ENCODE results near the gene FRY.
"Not testable (repeated sequence)": the region's sequence is repeated elsewhere in the genome, so short reads cannot be mapped to it uniquely, and the experiment has no call there.

The FRY gene

DNA sequence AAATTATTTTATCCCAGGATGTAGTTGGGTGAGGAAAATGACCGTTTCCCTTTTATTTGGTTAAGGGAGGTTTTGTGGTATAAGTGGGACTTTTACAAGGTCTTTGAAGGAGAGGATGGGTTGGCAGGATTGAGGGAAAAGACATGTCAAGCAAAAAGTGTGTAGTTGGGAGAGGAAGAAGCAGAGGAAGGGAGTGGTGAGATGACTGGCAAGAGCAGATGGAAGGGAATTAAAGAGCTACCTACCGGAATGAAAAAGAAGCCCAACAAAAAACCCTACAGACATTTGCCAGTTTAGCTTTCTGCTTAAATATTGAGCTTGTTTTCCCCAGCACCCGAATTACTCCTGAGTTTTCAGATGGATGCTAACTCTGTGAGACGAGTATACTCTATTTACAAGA, 19.6 kb downstream of the FRY start:
- 96 to 100% methylated on average over 1 to 2 of the region's 4 CpGs for WGBS, 2 experiments (ENCODE audit: insufficient coverage in 2 of 2)
- Histone ChIP-seq H3K4me1 (ENCODE audit: control insufficient read depth, insufficient read depth, low read length, poor library complexity, severe bottlenecking) (peaks cover 7% of the 10 kb centered on the region), H3K4me3 (ENCODE audit: extremely low read depth, insufficient read depth, low read length, poor library complexity, severe bottlenecking) (no peak overlapping the region), H3K27ac (ENCODE audit: low read depth, low read length, severe bottlenecking) (no peak overlapping the region), H3K36me3 (ENCODE audit: control insufficient read depth, insufficient read depth, low read length) (no peaks in the 10 kb centered on the region), H3K9me3 (ENCODE audit: control insufficient read depth, low read length) (no peaks in the 10 kb centered on the region)

DNA sequence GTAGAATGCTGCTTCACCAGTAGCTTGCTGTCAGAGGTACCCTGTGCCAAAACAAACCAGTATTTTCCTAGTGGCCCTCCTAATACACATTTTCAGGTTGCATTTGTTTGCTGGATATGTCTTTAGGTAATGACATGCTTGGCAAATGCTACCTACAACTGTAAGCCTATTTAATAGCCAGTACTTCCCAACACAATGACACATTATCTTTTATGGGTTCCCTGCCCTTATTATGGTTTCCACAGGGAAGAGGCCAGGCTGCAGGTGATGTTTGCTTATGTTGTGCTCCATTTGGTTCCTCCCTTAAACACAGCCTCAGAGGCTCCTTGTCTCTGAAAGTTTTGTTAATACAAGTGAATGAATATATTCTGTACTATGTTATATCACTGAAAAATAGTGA, 24.7 kb downstream of the FRY start:
- Histone ChIP-seq H3K27ac (ENCODE audit: low read depth, low read length, severe bottlenecking) (no peak overlapping the region), H3K36me3 (ENCODE audit: control insufficient read depth, insufficient read depth, low read length) (no peaks in the 10 kb centered on the region), H3K9me3 (ENCODE audit: control insufficient read depth, low read length) (no peaks in the 10 kb centered on the region), H3K4me1 (ENCODE audit: control insufficient read depth, insufficient read depth, low read length, poor library complexity, severe bottlenecking) (no peaks in the 10 kb centered on the region), H3K4me3 (ENCODE audit: extremely low read depth, insufficient read depth, low read length, poor library complexity, severe bottlenecking) (no peak overlapping the region)

DNA sequence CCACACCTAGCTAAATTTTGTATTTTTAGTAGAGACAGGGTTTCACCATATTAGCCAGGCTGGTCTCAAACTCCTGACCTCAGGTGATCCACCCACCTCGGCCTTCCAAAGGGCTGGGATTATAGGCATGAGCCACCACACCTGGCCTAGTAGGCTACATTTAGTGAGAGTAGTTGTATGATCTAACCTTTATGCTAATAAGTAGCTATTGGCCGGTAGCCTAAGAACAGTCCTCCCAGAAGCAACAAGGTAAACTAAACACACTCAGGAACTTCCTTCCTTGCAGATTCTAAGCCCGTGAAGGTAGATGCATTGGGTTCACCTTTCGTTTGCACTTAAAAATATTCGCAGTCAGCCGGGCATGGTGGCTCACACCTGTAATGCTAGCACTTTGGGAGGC, 25.8 kb downstream of the FRY start:
- H3K4me3 ChIP-seq (ENCODE audit: extremely low read depth, insufficient read depth, low read length, poor library complexity, severe bottlenecking); H3K27ac ChIP-seq (ENCODE audit: low read depth, low read length, severe bottlenecking); H3K4me1 ChIP-seq (ENCODE audit: control insufficient read depth, insufficient read depth, low read length, poor library complexity, severe bottlenecking); H3K9me3 ChIP-seq (ENCODE audit: control insufficient read depth, low read length); H3K36me3 ChIP-seq (ENCODE audit: control insufficient read depth, insufficient read depth, low read length): not testable (repeated sequence)
- 89 to 94% methylated on average over 4 of the region's 6 CpGs for WGBS, 2 experiments (ENCODE audit: insufficient coverage in 2 of 2)

DNA sequence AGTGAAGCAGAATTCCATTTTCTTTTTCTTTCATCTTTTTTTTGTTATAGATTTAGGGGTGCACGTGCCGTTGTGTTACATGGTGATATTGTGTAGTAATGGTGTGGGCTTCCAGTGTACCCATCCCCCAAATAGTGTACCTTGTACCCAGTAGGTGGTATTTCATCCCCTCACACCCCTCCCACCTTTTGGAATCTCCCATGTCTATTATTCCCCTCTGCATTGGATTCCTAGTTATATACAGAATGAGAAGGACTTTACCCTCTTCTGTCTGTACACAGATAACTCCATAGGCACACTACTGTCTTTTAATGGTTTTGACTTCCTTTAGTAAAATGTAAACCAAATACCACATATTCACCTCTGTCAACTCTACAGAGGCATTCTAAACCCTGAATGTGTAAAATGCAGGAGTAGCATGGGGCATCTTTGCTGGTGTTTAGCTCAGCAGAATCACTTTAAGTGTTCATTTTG, 28.0 kb downstream of the FRY start:
- Histone ChIP-seq H3K4me1 (ENCODE audit: control insufficient read depth, insufficient read depth, low read length, poor library complexity, severe bottlenecking) (no peaks in the 10 kb centered on the region), H3K36me3 (ENCODE audit: control insufficient read depth, insufficient read depth, low read length) (no peaks in the 10 kb centered on the region), H3K4me3 (ENCODE audit: extremely low read depth, insufficient read depth, low read length, poor library complexity, severe bottlenecking) (no peak overlapping the region), H3K9me3 (ENCODE audit: control insufficient read depth, low read length) (no peaks in the 10 kb centered on the region), H3K27ac (ENCODE audit: low read depth, low read length, severe bottlenecking) (no peak overlapping the region)
- no CpG with 5 or more reads among the region's 2 CpGs for WGBS, 2 experiments (ENCODE audit: insufficient coverage in 2 of 2)

DNA sequence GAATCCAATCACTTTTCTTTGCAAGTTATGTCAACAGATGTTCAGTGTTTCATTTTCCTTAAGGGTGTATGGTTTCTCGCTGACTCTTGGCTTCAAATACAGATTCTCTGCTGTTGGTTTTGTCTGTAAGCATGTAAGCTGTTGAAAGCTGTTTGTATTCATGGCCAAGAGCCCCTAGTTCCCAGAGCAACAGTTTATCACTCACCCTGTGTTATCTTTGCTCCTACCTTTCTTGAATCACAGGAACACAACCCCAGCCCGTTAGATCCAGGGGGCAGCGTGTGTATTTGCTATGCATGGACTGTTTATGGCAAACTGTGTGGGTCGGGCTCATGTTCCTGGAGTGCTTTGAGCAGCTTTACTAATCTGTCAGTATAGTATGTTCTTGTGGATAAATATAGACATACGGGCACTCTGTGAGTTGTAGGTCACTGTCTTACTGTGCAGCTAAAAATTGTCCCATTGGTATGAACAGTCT, 28.9 kb downstream of the FRY start:
- Histone ChIP-seq H3K36me3 (ENCODE audit: control insufficient read depth, insufficient read depth, low read length) (no peaks in the 10 kb centered on the region), H3K27ac (ENCODE audit: low read depth, low read length, severe bottlenecking) (no peak overlapping the region), H3K9me3 (ENCODE audit: control insufficient read depth, low read length) (no peaks in the 10 kb centered on the region), H3K4me1 (ENCODE audit: control insufficient read depth, insufficient read depth, low read length, poor library complexity, severe bottlenecking) (no peaks in the 10 kb centered on the region), H3K4me3 (ENCODE audit: extremely low read depth, insufficient read depth, low read length, poor library complexity, severe bottlenecking) (no peak overlapping the region)
- WGBS, 2 experiments (ENCODE audit: insufficient coverage in 2 of 2), result 82 to 90% methylated on average over 2 to 3 of the region's 5 CpGs

DNA sequence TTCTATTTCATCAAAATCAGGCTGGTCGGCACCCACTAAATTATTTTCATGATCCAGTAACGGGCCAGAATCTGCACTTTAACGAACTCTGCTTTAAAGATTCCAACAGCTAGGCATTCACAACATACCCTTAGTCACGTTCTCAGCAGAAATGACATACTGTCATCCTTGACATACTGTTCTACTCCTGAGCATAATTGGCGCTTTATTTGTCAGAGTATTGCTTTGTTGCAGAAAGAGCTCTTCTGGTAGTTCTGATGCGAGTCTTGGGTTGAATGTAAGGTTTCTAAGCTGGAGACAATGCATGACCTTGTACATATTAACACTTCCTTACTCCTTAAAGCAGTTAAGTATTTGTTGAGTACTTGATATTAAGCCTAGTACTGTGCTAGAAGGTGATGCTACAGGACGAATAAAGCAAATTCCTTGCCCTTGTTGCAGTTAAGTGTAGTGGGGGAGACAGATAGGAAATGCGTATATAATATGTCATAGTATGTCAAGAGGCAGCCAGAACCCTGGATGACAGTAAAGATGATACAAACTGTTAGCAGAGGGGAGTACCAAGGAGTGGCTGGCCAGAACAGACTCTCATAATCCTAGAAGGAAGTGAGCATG, 32.2 kb downstream of the FRY start:
- Histone ChIP-seq H3K36me3 (ENCODE audit: control insufficient read depth, insufficient read depth, low read length) (no peaks in the 10 kb centered on the region), H3K9me3 (ENCODE audit: control insufficient read depth, low read length) (no peaks in the 10 kb centered on the region), H3K4me3 (ENCODE audit: extremely low read depth, insufficient read depth, low read length, poor library complexity, severe bottlenecking) (no peak overlapping the region), H3K27ac (ENCODE audit: low read depth, low read length, severe bottlenecking) (no peak overlapping the region), H3K4me1 (ENCODE audit: control insufficient read depth, insufficient read depth, low read length, poor library complexity, severe bottlenecking) (no peaks in the 10 kb centered on the region)
- WGBS, 2 experiments (ENCODE audit: insufficient coverage in 2 of 2), result 89 to 90% methylated on average over 5 to 7 of the region's 8 CpGs

DNA sequence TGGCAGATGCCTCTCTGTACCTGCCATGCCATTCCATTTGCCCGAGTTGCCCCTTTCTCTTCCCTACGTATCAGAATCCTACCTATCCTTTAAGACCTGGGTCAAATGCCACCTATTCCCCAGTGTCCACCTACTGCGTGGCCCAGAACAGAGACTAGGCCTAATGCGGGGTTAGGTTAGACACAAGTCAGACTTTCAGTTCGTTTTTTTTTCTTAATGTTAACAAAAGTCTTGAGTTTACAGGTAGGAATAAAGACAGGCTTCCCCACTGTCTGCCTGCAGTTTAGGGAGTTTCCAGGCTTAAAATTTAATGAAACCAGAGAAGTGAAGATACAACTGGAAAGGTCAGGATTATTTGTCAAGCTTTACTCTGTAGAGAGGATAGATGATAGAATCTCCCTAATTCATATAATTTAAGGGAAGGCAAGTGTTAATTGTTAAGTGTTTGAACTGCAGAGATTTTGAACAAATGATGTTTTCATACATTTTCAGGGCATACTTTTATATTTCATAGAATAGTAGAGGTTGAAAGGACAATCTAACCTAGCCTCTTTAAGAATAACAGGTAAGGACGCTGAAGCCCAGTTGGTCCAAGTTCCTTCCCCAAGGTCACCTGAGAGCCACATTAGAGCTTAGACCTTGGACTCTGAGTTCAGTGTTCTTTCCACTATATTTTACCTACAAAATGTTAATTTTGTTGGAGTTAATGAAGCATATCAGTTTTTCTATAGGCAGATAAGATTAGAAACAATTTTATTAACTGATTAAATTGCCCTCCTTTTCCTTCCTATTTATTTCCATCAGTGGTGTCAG, 35.8 kb downstream of the FRY start:
- no peaks in the 10 kb centered on the region for H3K4me1 ChIP-seq (ENCODE audit: control insufficient read depth, insufficient read depth, low read length, poor library complexity, severe bottlenecking)
- H3K4me3 ChIP-seq (ENCODE audit: extremely low read depth, insufficient read depth, low read length, poor library complexity, severe bottlenecking), result no peak overlapping the region
- H3K9me3 ChIP-seq (ENCODE audit: control insufficient read depth, low read length), result no peaks in the 10 kb centered on the region
- H3K36me3 ChIP-seq (ENCODE audit: control insufficient read depth, insufficient read depth, low read length), result no peaks in the 10 kb centered on the region
- H3K27ac ChIP-seq (ENCODE audit: low read depth, low read length, severe bottlenecking), result no peak overlapping the region
- 85 to 89% methylated on average over 4 of the region's 6 CpGs for WGBS, 2 experiments (ENCODE audit: insufficient coverage in 2 of 2)

DNA sequence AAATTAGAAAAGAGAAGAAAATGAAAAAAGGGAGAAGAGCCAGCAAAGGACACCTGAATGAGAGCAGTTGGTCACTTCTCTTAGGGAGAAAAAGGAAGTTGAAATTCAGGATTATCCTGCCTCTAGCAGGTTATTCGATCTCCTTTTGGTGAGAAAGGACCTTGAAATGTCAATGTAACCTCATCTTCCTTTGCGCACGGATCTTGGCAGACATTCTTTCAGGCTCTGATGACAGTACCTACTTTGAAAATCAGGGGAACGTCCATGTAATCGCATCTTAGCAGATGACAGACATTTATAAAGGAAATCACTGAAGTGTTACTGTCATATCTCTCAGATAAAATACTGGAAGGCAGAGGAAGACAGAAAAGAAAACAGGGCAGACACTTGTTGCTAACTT, 36.7 kb downstream of the FRY start:
- Histone ChIP-seq H3K27ac (ENCODE audit: low read depth, low read length, severe bottlenecking) (no peak overlapping the region), H3K4me3 (ENCODE audit: extremely low read depth, insufficient read depth, low read length, poor library complexity, severe bottlenecking) (no peak overlapping the region), H3K36me3 (ENCODE audit: control insufficient read depth, insufficient read depth, low read length) (no peaks in the 10 kb centered on the region), H3K9me3 (ENCODE audit: control insufficient read depth, low read length) (no peaks in the 10 kb centered on the region), H3K4me1 (ENCODE audit: control insufficient read depth, insufficient read depth, low read length, poor library complexity, severe bottlenecking) (no peaks in the 10 kb centered on the region)
- 89 to 94% methylated on average over 5 of the region's 5 CpGs for WGBS, 2 experiments (ENCODE audit: insufficient coverage in 2 of 2)

DNA sequence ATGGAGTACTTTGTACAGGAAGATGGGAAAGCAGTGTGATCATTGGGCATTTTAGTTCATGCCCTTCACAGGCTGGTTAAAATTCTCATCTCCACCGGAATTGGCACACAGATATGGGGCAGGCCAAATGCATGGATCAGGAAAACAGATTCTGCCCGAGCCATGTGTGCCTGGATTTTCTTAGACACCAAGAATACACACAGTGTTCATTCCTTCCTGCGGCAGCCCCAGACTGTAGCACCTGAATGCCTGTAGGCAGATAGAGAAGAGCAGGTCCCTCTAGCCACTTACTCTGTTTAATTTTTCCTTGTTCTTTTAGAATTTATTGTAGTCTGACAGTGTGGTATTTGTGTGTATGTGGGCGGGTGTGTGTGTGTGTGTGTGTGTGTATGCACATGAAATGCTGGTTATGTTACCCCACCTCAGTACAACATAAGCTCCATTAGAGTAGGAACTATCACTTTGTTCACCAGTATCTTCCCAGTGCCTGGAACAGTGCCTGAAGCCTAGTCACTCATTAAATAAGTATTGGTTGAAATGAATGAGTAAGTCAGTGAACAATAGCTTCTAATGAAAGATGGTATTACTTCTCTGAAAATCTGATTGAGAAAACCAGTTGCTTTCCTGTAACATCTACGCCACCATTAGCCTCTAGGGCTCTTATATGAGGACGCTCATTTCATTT, 41.7 kb downstream of the FRY start:
- Histone ChIP-seq H3K9me3 (ENCODE audit: control insufficient read depth, low read length) (no peaks in the 10 kb centered on the region), H3K36me3 (ENCODE audit: control insufficient read depth, insufficient read depth, low read length) (no peaks in the 10 kb centered on the region), H3K27ac (ENCODE audit: low read depth, low read length, severe bottlenecking) (no peak overlapping the region), H3K4me3 (ENCODE audit: extremely low read depth, insufficient read depth, low read length, poor library complexity, severe bottlenecking) (no peak overlapping the region), H3K4me1 (ENCODE audit: control insufficient read depth, insufficient read depth, low read length, poor library complexity, severe bottlenecking) (no peaks in the 10 kb centered on the region)
- WGBS, 2 experiments (ENCODE audit: insufficient coverage in 2 of 2), result 83 to 98% methylated on average over 1 to 4 of the region's 6 CpGs

DNA sequence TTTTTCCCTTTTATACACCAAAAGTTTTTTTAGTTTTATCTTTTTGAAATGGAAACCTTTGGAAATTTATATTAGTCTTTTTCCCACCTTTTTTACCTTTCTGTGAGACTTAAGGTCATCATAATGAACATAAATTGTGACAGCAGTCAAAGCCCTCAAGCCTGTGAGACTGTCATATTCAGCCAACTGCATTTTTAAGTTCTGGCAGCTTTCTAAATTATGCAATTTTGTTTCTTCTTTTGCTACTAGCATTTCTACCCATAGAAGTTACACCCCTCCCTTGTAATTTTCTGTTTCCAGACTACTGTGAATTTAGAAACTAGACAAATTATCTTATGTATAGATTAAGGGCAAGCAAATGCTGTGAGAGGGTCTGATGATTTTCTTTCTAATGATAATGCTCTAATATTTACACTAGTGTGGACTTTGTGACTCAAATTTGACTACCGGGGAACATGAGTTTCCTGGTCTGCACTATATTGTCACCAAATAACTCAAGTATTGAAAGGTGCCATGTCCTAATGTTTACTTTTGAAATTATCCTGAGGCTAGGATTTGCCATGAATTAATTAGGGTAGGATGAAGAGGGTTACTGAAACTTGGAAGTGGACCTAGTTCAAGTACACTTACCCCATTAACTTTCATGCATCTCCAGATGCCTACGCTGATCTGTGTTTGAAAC, 43.7 kb downstream of the FRY start:
- Histone ChIP-seq H3K27ac (ENCODE audit: low read depth, low read length, severe bottlenecking) (no peak overlapping the region), H3K4me3 (ENCODE audit: extremely low read depth, insufficient read depth, low read length, poor library complexity, severe bottlenecking) (no peak overlapping the region), H3K36me3 (ENCODE audit: control insufficient read depth, insufficient read depth, low read length) (no peaks in the 10 kb centered on the region), H3K4me1 (ENCODE audit: control insufficient read depth, insufficient read depth, low read length, poor library complexity, severe bottlenecking) (no peaks in the 10 kb centered on the region), H3K9me3 (ENCODE audit: control insufficient read depth, low read length) (no peaks in the 10 kb centered on the region)
- WGBS, 2 experiments (ENCODE audit: insufficient coverage in 2 of 2), result no CpG with 5 or more reads among the region's 2 CpGs
